Dermis microvascular lymphatic vessel endothelial cell (primary cell): ENCODE data around the gene BOLA2B. TPM values are rescaled to one million over a fixed set of nuclear protein-coding genes. Genes with fewer than 3 reads are reported as not detected.
"Not testable (repeated sequence)": the region's sequence is repeated elsewhere in the genome, so short reads cannot be mapped to it uniquely, and the experiment has no call there.

Experiments
- DNase-seq, 2 donors: peaks; one replicate each; pipeline versions ENCODE4 v3.0.0 to v3.0.0-alpha.2; 2010; ENCODE audit warnings: low read depth in 2 of 2
- total RNA-seq: library from RNA; depleted of rRNA; stranded (reverse); fragments of >200 nt; gene quantifications from 2 replicates; pipeline ENCODE4 v1.2.1, GENCODE V29; 2014

The BOLA2B gene
- 26.6 and 29.8 TPM in 2 replicates for total RNA-seq

DNA sequence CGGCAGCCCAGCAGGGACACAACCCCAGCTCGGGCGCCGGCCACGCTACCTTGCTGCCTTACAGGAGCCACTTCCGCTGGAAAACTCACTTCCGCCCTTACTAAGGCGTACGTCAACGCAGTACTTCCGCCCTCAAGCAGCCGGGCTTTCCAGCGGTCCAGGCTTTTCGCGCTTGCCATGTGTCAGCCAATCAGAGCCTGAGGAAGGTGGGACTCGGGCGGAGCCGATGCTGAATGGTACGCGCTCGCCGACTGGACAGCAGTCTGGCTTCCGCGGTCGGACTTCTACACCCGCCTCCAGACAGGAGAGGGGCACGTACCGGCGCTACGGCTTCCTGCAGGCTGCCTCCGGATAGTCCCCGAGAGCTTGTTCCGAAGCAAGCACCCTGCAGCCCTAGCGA lies at the start of gene BOLA2B, which contains the start of gene SLX1A:
Gene BOLA2B (minus strand): TSS at position 52 of the 400 bp plus-strand sequence. CDS start 71 bp downstream, outside the sequence.
Gene SLX1A (plus strand): TSS at position 261 of the 400 bp plus-strand sequence. CDS start 210 bp downstream, outside the sequence.
- DNase-seq = not testable (repeated sequence)

DNA sequence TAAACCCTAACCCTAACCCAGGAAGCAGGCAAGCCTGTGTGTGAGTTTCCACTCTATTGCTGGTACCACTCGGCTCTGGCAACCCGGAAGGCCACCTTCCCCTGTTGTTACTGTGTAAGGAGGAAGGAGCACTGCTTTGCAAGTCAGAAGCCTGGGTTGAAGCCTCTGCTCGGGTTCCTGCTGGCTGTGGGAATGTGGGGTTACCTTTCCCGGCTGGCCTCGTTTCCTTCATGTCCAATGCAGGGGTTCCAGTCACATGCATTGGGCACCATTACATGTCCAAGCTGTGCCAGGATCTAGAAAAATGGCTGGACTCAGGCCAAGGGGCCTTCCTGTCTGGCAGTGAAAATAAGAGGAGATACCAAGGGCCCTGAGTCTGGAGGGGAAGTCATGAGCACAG lies 23.6 kb upstream of the BOLA2B start:
- not testable (repeated sequence) for DNase-seq

DNA sequence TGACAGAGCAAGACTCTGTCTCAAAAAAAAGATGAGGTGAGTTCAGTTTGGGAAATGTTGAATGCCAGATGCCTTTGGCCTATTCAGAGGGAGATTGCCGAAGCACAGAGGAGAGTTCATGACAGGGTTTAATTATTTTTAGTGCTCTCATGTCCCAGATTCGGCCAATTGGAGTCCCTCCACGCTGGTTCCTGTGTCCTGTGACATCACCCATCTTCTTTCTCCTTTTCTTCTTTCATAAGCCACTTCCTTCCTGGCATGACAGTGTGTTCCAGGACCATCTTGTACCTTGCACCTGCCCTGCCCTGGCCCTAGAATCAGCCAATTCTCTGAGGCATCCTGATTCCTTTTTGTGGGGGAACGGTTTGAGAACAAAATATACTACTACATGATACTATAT lies 17.9 kb upstream of the BOLA2B start:
- DNase-seq = not testable (repeated sequence)

DNA sequence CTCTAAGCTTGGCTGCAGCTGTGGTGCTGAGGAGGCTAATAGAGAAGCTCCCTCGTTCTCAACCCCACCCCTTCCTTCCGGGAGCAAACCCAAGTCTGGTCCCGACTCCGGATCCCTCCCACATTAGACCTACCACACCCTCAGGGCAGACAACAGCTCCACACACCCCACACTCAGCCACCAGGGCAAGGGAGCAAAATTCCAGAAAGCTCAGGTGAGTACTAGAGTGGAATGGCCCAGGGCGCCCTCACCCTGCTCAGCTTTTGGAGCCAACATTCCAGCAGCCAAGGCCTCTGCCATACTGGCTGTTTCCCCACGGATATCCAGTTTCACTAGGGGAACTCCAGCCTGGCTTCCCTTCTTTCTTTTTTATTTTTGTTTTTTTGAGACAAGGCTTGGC lies 15.6 kb upstream of the BOLA2B start:
- not testable (repeated sequence) for DNase-seq

DNA sequence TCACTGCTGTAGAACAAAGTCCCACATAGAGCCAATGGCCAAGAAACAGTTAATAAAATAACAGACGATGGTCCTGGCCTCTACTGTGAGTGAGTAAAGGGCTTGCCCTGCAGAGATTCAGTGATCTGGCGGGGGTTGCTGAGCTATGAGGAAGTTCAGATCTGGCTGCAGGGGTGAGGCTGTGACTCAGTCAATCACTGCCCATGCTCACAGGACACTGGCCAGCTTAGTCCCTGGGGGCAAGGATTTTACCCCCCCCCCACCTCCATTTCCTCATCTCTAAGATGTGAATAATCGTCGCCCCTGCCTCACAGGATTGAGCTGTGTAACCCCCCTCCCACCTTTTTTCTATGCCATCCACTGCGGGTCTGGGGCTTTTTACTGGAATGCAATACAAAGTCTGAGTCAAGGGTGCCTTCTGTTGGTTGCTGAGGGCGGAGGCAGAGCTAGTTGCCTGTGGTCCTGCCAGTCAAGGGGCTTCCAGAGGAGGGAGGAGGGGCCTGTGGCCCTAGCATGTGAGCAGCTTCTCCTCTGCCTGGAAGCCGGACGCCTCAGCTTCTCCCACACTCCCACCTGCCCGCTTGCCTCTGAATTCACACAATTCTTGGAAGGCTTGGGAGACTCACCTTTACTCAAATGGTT lies 13.7 kb upstream of the BOLA2B start:
- not testable (repeated sequence) for DNase-seq

DNA sequence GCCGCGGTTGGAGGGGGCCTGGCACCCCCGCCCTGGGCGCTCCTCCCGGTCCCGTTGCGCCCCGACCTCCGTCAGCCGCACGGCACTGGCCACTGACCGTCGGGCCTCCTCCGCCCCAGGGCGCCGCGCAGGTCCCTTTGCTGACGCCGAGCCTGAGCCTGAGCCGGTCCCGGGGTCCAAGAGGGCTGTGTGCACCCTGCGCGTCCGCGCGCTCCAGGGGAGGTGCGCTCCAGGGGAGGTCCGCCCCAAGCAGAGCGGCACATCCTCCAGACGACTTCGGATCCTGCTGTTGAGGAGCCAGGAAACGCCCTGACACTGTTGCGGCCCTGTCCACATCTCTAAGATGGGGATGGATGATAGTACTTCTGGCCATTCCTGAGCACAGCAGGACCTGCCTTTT lies 12.8 kb upstream of the BOLA2B start:
- not testable (repeated sequence) for DNase-seq

DNA sequence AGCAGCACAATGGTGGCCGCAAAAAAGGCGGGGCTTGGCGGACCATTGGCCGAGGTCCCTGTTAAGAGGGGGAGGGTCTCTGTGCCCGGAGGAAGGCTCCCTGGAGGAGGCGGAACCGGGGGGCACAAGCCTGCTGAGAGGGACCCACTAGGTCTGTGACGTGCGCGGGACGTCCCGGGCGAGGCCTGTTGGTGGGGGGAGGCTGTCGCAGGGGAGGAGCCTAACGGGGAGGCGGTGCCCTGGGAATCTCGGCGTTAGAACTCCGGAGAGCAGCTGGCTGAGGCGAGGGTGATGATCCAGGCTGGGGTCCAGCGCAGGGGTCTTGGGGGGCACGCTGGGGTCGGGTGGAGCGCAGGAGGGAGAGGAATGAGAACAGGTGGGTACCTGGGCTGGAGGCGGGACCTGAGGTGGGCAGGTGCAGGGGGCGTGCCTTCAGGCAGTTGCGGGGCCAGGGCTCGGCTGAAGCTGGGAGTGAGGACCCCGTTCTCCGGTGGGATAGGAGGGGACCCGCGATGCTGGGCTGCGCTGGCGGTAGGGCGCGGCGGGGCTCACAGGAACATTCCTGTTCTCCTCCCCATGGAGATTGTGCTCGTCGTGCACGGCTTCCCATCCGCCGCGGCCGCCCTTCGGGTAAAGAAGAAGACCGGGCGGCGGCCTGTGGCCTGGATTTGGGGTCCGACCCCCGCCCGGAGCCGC lies 12.2 kb upstream of the BOLA2B start:
- DNase-seq = not testable (repeated sequence)

DNA sequence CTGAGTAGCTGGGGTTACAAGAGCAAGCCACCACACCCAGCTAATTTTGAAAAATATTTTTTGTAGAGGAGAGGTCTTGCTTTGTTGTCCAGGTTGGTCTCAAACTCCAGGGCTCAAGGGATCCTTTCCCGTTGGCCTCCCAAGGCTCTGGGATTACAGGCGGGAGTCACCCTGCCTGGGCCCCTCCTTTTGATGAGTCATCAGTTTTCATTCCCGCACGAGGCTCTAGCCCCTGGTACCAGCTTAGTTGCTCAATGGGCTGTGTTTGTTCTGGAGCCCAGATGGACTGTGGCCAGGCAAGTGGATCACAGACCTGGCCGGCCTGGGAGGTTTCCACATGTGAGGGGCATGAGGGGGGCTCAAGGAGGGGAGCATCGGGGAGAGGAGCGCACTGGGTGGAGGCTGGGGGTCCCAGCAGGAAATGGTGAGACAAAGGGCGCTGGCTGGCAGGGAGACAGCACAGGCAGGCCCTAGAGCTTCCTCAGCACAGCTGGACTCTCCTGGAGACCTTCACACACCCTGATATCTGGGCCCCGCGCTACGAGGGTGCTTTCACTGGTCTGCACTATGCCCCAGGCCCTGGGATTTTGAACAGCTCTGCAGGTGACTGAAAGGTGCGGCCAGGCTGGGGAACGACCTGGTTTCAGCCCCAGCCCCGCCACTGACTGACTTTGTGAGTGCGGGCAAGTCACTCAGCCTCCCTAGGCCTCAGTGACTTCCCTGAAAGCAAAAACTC lies 6.3 kb upstream of the BOLA2B start:
- not testable (repeated sequence) for DNase-seq

DNA sequence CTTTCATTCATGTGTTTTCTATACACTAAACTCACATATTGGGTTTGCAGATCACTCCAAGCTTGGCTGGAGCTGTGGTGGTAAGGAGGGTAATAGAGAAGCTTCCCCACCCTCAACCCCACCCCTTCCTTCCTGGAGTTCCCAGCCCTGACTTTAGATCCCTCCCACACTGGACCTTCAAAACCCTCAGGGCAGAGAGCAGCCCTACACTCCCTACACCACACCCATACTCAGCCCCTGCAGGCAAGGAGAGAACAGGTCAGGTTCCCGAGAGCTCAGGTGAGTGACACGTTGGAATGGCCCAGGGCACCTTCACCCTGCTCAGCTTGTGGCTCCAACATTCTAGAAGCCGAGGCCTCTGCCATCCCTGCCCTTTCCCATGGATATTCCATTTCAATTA lies 5.6 kb upstream of the BOLA2B start, which contains the start of gene SULT1A3:
Gene SULT1A3 (plus strand): TSS at position 207 of the 400 bp plus-strand sequence. CDS start 1,474 bp downstream, outside the sequence.
- DNase-seq = not testable (repeated sequence)

DNA sequence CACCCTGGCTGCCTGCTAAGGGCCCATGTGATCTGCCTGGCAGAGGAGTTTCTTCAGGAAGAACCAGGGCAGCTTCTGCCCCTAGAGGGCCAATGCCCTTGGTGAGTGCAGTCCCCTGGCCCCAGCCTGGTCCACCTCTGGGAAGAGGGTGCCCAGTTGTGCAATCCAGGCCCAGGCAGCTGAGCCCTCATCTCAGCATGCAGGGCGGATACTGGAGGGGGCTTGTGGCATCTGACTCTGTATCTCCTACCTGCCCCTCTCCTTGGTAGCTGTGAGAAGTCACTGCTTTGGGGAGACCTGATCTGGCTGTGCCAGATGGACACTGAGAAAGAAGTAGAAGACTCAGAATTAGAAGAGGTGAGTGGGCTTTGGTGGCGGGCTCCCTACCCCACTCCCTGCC lies 3.5 kb upstream of the BOLA2B start:
- DNase-seq = not testable (repeated sequence)

DNA sequence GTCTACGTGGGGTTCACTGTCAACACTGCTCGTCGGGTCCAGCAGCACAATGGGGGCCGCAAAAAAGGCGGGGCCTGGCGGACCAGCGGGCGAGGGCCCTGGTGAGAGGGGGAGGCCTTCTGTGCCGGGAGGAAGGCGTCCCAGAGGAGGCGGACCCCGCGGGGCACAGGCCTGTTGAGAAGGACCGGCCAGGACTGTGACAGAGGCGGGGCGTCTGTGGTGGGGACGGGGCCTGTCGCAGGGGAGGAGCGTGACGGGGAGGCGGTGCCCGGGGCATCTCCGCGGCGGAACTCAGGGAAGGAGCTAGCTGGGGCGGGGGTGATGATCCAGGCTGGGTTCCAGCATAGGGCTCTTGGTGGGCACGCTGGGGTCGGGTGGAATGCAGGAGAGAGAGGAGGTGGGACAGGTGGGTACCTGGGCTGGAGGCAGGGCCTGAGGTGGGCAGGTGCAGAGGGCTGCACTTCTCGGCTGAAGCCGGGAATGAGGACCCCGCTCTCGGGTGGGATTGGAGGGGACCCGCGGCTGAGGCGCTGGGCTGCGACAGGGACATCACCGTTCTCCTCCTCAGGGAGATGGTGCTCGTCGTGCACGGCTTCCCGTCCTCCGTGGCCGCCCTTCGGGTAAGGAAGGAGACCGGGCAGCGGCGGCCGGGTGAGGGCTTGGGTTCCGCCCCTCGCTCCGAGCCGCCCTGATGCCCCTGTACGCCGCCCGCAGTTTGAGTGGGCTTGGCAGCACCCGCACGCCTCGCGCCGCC lies 883 bp upstream of the BOLA2B start:
- DNase-seq = not testable (repeated sequence)

DNA sequence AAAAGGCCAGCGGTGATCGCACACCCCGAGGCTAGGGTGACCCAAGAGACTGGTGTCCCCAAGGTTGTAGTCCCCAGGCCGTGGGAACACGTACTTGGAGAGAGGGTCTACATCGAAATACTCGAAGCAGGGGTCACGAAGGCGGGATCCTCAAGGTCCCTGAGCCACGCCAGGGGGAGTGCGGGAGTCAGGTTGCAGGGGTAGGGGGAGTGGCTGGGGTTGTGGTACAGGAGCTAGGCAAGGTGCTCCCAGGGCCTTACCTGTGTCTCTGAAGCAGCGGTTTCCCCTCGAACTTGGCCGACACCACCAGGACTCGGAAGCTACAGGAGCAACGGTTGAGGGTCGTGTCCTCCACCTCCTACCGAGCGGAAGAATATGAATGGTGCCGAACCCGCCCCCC lies 368 bp downstream of the BOLA2B start:
- not testable (repeated sequence) for DNase-seq

DNA sequence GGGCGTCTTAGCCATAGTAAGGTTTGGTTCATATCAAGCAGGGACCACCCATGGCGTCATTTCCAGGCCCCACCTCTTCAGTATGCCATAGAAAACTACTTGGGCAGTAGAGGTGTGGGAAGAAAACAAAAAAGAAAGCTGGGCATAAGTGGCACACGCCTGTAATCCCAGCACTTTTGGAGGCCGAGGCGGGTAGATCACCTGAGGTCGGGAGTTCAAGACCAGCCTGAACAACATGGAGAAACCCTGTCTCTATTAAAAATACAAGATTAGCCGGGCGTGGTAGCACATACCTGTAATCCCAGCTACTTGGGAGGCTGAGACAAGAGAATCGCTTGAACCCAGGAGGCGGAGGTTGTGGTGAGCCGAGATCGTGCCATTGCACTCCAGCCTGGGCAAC lies 2.3 kb downstream of the BOLA2B start:
- DNase-seq = not testable (repeated sequence)

DNA sequence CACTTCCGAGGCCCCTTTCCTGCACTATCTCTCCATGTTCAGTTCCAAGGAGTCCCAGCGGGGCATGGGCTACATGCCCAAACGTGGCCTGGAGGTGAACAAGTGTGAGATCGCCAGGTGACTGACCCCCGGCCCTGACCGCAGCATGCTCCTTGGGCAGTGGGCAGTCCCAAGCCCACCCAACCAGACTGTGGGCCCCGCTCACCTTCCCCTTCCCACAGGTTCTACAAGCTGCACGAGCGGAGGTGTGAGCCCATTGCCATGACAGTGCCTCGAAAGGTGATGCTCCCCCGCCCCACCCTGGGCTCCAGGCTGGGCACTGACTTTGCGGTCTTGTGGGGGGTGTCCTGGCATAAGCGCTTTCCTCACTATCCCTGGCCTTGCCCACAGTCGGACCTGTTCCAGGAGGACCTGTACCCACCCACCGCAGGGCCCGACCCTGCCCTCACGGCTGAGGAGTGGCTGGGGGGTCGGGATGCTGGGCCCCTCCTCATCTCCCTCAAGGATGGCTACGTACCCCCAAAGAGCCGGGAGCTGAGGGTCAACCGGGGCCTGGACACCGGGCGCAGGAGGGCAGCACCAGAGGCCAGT lies 5.4 kb downstream of the BOLA2B start:
- no peak for DNase-seq

DNA sequence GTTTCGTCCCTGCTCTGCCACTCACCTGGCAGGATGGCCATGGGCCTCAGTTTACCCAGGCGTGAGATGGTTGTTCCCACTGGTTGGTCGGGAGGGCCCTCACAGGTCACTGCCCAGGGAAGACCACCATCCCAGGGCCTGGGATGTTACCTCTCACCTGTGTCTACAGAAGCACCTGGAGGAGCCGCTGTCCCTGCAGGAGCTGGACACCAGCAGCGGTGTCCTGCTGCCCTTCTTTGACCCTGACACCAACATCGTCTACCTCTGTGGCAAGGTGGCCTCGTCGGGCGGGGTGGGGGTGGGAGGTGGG lies 6.0 kb downstream of the BOLA2B start:
- no peak for DNase-seq

DNA sequence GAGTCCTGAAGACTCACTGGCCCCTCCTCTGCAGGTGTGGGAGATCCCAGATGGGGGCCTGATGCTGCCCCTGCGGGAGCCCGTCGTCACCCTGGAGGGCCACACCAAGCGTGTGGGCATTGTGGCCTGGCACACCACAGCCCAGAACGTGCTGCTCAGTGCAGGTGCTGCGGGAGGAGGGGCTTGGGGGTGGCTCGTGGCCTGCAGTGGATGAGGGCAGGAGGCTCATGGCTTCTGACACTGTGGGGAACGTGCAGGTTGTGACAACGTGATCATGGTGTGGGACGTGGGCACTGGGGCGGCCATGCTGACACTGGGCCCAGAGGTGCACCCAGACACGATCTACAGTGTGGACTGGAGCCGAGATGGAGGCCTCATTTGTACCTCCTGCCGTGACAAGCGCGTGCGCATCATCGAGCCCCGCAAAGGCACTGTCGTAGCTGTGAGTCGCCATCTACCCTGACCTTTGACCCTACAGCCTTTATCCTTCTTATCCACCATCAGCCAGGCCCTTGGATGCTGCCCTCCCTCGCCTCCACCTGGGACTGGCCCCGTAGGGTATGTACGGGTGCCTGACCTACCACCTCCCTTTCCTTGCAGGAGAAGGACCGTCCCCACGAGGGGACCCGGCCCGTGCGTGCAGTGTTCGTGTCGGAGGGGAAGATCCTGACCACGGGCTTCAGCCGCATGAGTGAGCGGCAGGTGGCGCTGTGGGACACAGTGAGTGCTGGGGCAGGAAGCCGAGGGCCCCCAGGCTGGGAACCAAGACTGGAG lies 6.5 kb downstream of the BOLA2B start:
- peak in 1 of 2 donors; percentile 56 for DNase-seq

DNA sequence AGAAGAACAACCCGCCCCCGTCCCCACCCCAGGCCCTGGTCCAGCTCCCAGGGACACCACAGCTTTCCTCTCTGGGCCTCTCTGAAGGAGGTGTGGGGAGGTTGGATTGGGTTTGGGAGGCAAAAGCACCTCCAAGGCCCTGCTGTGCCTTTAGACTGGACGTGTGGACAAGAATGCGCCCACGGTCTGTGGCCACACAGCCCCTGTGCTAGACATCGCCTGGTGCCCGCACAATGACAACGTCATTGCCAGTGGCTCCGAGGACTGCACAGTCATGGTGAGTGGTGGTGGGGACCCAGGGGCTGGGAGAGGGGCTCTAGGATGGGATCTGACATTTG lies 7.1 kb downstream of the BOLA2B start:
- no peak for DNase-seq

DNA sequence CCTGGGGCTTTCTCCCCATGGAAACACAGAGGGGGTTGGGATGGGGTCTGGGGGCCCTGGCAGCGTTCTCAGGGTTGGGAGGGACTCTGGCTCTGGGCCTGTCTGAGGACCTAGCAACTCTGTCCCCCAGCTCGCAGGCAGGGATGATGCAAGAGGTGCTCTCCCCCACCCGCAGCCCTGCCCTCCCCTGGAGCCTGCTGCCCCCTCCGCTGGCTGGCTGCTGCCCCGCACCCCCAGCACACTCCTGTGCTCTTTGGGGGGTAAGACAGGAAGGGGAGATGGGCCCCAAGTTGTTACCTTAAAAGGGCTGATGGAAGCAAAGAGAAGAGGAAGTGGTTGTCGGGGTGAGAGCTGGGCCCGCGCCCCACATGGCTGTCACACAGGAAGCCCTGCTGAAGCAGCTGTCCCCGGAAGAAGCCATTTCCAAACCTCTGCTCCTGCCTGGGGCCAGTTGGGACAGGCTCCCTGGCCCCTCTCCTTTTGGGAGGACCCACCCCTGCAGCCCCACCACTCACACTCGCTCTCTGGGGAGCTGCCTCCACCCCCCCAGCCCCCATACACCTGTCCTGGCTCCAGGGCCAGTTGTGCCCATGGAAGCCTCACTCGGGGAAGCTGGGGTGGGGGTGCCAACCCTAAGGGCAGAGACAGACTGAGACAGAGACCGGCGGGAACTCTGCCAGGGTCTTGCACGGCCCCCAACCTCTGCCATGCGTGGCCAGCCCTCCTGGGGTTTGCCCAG lies 7.6 kb downstream of the BOLA2B start:
- DNase-seq = no peak

DNA sequence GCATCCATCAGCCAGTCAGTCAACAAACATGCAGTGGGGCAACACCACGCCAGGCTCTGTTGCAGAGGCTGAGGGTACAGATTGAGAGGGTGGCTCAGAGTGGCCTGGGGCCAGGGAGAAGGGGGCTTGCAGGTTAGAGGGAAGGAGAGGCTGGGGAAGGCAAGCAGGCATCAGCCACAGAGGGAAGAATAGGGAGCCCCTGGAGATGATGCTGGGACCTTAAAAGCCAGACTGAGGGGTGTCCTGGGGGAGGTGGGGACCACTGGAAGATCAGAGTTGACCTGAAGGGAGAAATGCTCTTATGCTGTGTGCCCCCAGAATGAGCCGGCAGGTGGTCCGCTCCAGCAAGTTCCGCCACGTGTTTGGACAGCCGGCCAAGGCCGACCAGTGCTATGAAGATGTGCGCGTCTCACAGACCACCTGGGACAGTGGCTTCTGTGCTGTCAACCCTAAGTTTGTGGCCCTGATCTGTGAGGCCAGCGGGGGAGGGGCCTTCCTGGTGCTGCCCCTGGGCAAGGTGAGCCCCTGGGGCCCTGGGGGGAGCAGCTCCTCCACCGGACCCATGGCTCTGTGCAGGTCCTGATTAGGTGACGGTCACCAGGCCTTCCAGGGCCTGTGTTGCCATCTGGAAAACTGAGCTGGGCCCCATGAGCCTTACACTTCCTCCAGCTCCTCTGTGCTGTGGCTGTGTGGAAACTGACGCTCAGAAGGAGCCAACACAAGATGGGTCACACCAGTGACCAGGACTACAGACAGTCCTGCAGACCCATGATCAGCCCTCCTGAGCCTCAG lies 8.4 kb downstream of the BOLA2B start:
- DNase-seq = no peak
